Measurements from ENCODE around the gene MKX. TPM values are rescaled to one million over a fixed set of nuclear protein-coding genes. Genes with fewer than 3 reads are reported as not detected.

The MKX gene
- total and polyA plus RNA-seq, 9 of the 15 experiments (the other 6 are each of a cell fraction or from before 2014, with no cell fraction given) = 0.07 TPM; not detected in 7

GRCh38 chr10:27642023-27642589 lies 103.5 kb downstream of the MKX start:
- no peak overlapping the region for H2AFZ ChIP-seq (ENCODE audit: low read depth, low read length)
- H3K9me3 ChIP-seq (replicated peaks; ENCODE audit: control insufficient read depth, insufficient read depth, low read depth, low read length) = no peaks in the 10 kb centered on the region
- H3K27me3 ChIP-seq (ENCODE audit: control insufficient read depth in 2 of 2, insufficient read depth in 2 of 2, low read length in 2 of 2) = no peaks in the 10 kb centered on the region; a peak in 1 of 5 replicates
- WGBS (ENCODE audit: insufficient coverage, low coverage, missing lambda C conversion rate) = 5% methylated on average over 2 of the region's 2 CpGs
- BruUV-seq (replicated peaks) = no TSS peak
- TF ChIP-seq FOSL1 (tag; conservative IDR thresholded peaks at IDR 0.05) (no peak), TFAP4 (CRISPR knock-in tag; IDR thresholded peaks at IDR 0.05; ENCODE audit: borderline replicate concordance) (no peak), ZNF696 (CRISPR knock-in tag; conservative IDR thresholded peaks at IDR 0.05) (no peak), ZNF24 (IDR thresholded peaks at IDR 0.05) (no peak)
- TF ChIP-seq, protein P1, sequence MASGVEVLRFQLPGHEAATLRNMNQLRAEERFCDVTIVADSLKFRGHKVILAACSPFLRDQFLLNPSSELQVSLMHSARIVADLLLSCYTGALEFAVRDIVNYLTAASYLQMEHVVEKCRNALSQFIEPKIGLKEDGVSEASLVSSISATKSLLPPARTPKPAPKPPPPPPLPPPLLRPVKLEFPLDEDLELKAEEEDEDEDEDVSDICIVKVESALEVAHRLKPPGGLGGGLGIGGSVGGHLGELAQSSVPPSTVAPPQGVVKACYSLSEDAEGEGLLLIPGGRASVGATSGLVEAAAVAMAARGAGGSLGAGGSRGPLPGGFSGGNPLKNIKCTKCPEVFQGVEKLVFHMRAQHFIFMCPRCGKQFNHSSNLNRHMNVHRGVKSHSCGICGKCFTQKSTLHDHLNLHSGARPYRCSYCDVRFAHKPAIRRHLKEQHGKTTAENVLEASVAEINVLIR (CRISPR knock-in tag; IDR thresholded peaks at IDR 0.05) = no peak
- TF ChIP-seq, protein P2, sequence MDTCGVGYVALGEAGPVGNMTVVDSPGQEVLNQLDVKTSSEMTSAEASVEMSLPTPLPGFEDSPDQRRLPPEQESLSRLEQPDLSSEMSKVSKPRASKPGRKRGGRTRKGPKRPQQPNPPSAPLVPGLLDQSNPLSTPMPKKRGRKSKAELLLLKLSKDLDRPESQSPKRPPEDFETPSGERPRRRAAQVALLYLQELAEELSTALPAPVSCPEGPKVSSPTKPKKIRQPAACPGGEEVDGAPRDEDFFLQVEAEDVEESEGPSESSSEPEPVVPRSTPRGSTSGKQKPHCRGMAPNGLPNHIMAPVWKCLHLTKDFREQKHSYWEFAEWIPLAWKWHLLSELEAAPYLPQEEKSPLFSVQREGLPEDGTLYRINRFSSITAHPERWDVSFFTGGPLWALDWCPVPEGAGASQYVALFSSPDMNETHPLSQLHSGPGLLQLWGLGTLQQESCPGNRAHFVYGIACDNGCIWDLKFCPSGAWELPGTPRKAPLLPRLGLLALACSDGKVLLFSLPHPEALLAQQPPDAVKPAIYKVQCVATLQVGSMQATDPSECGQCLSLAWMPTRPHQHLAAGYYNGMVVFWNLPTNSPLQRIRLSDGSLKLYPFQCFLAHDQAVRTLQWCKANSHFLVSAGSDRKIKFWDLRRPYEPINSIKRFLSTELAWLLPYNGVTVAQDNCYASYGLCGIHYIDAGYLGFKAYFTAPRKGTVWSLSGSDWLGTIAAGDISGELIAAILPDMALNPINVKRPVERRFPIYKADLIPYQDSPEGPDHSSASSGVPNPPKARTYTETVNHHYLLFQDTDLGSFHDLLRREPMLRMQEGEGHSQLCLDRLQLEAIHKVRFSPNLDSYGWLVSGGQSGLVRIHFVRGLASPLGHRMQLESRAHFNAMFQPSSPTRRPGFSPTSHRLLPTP (IDR thresholded peaks at IDR 0.05; ENCODE audit: borderline replicate concordance, extremely low read depth, insufficient read length) = no peak
- POLR2A ChIA-PET = no interaction called here
- no peak overlapping the region for H3K9ac ChIP-seq (ENCODE audit: insufficient read depth in 1 of 2, low read depth in 2 of 2, low read length in 2 of 2)
- no peaks in the 10 kb centered on the region for H3K4me1 ChIP-seq (replicated peaks in 1 of 2; ENCODE audit: control insufficient read depth in 2 of 2, insufficient read depth in 2 of 2, low read length in 2 of 2)
- intact Hi-C loops (cut with micrococcal nuclease) = no loop called here
- no peaks in the 10 kb centered on the region for H3K9me1 ChIP-seq (ENCODE audit: control insufficient read depth, insufficient read depth, low read length)
- no peak overlapping the region for H3K27ac ChIP-seq (ENCODE audit: extremely low read depth, low read depth, low read length)
- in situ Hi-C loops (cut with MboI) = no loop called here
- CTCF ChIA-PET (ENCODE audit: low intra/inter-chr PET ratio) = no interaction called here
- DNase-seq (ENCODE audit: extremely low read depth in 1 of 4, low spot score in 3 of 4) (no peak), FAIRE-seq (no peak), ATAC-seq (no peak)
- no peaks in the 10 kb centered on the region for H3K79me2 ChIP-seq (ENCODE audit: control insufficient read depth, insufficient read depth, low read length)
- H3K4me2 ChIP-seq (ENCODE audit: insufficient read depth, low read length) = no peak overlapping the region
- no peaks in the 10 kb centered on the region for H4K20me1 ChIP-seq (replicated peaks; ENCODE audit: control insufficient read depth, insufficient read depth, low read length)
- no peaks in the 10 kb centered on the region for H3K36me3 ChIP-seq (ENCODE audit: control insufficient read depth, insufficient read depth, low read length)
- H3K4me3 ChIP-seq = no peak overlapping the region
